ENCODE data around the gene OR13D1. TPM values are rescaled to one million over a fixed set of nuclear protein-coding genes. Genes with fewer than 3 reads are reported as not detected.

OR13D1 gene, protein sequence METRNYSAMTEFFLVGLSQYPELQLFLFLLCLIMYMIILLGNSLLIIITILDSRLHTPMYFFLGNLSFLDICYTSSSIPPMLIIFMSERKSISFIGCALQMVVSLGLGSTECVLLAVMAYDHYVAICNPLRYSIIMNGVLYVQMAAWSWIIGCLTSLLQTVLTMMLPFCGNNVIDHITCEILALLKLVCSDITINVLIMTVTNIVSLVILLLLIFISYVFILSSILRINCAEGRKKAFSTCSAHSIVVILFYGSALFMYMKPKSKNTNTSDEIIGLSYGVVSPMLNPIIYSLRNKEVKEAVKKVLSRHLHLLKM
- polyA plus RNA-seq (not detected in 2 replicates), polyA minus RNA-seq (not detected in 2 replicates)

DNA sequence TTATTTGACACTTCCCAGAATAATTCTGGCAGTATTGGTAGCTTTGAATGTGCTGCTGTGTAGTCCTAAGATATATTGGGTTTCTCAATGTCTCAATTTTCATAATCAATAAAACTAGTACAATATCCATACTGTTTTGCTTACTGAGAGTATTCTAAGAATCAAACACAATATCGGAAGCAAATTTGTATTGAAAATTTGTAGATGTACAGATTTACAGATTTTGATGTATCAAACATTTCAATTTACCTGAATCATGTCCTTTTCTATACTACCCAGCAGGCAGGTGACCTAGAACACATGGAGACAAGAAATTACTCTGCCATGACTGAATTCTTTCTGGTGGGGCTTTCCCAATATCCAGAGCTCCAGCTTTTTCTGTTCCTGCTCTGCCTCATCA is at the start of gene OR13D1:
Gene OR13D1, plus strand, starts transcription at position 301 of the 400 bp plus-strand sequence. Its CDS starts 0 bp downstream, at position 301.
- H3K36me3 ChIP-seq (ENCODE audit: insufficient read depth, low read length), result no peaks in the 10 kb centered on the region
- no peak within 1 kb of the TSS for H2AFZ ChIP-seq (ENCODE audit: low read depth, low read length)
- H3K9ac ChIP-seq (ENCODE audit: low read length), result no peak within 1 kb of the TSS
- no peak within 1 kb of the TSS for H3K27ac ChIP-seq (ENCODE audit: low read length)
- no peak for TF ChIP-seq RAD21 (conservative IDR thresholded peaks at IDR 0.05)
- TF ChIP-seq, protein P1, sequence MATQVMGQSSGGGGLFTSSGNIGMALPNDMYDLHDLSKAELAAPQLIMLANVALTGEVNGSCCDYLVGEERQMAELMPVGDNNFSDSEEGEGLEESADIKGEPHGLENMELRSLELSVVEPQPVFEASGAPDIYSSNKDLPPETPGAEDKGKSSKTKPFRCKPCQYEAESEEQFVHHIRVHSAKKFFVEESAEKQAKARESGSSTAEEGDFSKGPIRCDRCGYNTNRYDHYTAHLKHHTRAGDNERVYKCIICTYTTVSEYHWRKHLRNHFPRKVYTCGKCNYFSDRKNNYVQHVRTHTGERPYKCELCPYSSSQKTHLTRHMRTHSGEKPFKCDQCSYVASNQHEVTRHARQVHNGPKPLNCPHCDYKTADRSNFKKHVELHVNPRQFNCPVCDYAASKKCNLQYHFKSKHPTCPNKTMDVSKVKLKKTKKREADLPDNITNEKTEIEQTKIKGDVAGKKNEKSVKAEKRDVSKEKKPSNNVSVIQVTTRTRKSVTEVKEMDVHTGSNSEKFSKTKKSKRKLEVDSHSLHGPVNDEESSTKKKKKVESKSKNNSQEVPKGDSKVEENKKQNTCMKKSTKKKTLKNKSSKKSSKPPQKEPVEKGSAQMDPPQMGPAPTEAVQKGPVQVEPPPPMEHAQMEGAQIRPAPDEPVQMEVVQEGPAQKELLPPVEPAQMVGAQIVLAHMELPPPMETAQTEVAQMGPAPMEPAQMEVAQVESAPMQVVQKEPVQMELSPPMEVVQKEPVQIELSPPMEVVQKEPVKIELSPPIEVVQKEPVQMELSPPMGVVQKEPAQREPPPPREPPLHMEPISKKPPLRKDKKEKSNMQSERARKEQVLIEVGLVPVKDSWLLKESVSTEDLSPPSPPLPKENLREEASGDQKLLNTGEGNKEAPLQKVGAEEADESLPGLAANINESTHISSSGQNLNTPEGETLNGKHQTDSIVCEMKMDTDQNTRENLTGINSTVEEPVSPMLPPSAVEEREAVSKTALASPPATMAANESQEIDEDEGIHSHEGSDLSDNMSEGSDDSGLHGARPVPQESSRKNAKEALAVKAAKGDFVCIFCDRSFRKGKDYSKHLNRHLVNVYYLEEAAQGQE (IDR thresholded peaks at IDR 0.05; ENCODE audit: borderline replicate concordance), result no peak
- no peak for TF ChIP-seq MXI1 (conservative IDR thresholded peaks at IDR 0.05; ENCODE audit: poor library complexity, severe bottlenecking)
- TF ChIP-seq, protein P2, sequence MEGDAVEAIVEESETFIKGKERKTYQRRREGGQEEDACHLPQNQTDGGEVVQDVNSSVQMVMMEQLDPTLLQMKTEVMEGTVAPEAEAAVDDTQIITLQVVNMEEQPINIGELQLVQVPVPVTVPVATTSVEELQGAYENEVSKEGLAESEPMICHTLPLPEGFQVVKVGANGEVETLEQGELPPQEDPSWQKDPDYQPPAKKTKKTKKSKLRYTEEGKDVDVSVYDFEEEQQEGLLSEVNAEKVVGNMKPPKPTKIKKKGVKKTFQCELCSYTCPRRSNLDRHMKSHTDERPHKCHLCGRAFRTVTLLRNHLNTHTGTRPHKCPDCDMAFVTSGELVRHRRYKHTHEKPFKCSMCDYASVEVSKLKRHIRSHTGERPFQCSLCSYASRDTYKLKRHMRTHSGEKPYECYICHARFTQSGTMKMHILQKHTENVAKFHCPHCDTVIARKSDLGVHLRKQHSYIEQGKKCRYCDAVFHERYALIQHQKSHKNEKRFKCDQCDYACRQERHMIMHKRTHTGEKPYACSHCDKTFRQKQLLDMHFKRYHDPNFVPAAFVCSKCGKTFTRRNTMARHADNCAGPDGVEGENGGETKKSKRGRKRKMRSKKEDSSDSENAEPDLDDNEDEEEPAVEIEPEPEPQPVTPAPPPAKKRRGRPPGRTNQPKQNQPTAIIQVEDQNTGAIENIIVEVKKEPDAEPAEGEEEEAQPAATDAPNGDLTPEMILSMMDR (IDR thresholded peaks at IDR 0.05; ENCODE audit: poor library complexity, severe bottlenecking), result no peak
- no peak for TF ChIP-seq POLR2AphosphoS5 (IDR thresholded peaks at IDR 0.05)
- TF ChIP-seq EZH2 (IDR thresholded peaks at IDR 0.05; ENCODE audit: borderline replicate concordance, insufficient read depth, low read length, poor library complexity, severe bottlenecking), result no peak
- no peak for TF ChIP-seq SMC3 (conservative IDR thresholded peaks at IDR 0.05; ENCODE audit: poor library complexity)
- TF ChIP-seq TAF1 (IDR thresholded peaks at IDR 0.05; ENCODE audit: low read depth), result no peak
- TF ChIP-seq EP300 (conservative IDR thresholded peaks at IDR 0.05; ENCODE audit: poor library complexity, severe bottlenecking), result no peak
- no peaks in the 10 kb centered on the region for H3K9me3 ChIP-seq (ENCODE audit: low read length)
- no peaks in the 10 kb centered on the region for H3F3A ChIP-seq (ENCODE audit: insufficient read depth, low read length, poor library complexity, severe bottlenecking)
- no peaks in the 10 kb centered on the region for H3K27me3 ChIP-seq (ENCODE audit: insufficient read depth, low read depth, low read length)
- no peaks in the 10 kb centered on the region for H3K79me2 ChIP-seq (replicated peaks; ENCODE audit: insufficient read depth, low read length)
- no peaks in the 10 kb centered on the region for H4K20me1 ChIP-seq (ENCODE audit: insufficient read depth)
- H3K4me2 ChIP-seq (ENCODE audit: low read length), result no peak within 1 kb of the TSS
- no peaks in the 10 kb centered on the region for H3K9me2 ChIP-seq (ENCODE audit: insufficient read depth, low read length)
- H3K4me3 ChIP-seq (ENCODE audit: low read length), result no peak within 1 kb of the TSS

DNA sequence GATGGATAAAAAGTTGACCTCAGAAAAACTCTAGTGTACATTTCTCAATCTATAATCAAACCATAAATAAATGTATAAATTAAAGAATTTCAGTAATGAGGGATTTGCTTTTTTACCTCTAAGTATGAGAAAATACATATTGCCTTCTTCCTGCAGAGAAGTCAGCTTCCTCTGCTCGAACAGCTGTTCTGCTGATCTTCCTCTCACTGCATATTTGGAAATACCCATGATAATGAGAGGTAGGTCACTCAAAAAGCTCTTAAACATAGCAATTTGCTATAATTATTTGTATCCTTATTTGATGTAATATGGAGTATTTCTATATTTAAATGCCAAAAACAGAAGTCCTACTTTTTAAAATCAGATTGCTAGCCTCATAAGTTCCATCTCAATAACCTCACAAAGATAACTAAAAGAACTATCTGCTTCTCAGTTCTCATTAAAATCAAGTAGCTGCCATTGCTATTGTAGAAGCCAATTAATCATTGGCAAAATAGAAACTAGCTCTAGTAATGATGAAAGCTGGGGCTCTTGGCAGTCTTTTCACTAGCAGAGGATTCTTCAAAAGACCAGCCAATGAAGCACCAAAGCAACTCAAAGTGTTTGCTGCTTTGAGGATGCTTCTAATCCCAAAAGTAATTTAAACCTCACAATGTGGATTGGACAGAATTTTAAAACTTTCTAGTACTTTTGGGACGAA is 35.7 kb upstream of the OR13D1 start:
- Histone ChIP-seq H3K4me3 (ENCODE audit: low read length) (no peak overlapping the region), H4K20me1 (ENCODE audit: insufficient read depth) (no peaks in the 10 kb centered on the region), H3K9me3 (ENCODE audit: low read length) (no peaks in the 10 kb centered on the region), H3K9ac (ENCODE audit: low read length) (no peak overlapping the region), H3K4me2 (ENCODE audit: low read length) (no peak overlapping the region), H2AFZ (ENCODE audit: low read depth, low read length) (no peak overlapping the region), H3F3A (ENCODE audit: insufficient read depth, low read length, poor library complexity, severe bottlenecking) (no peaks in the 10 kb centered on the region), H3K79me2 (replicated peaks; ENCODE audit: insufficient read depth, low read length) (no peaks in the 10 kb centered on the region), H3K36me3 (ENCODE audit: insufficient read depth, low read length) (no peaks in the 10 kb centered on the region), H3K27ac (ENCODE audit: low read length) (no peak overlapping the region), H3K9me2 (ENCODE audit: insufficient read depth, low read length) (no peaks in the 10 kb centered on the region), H3K27me3 (ENCODE audit: insufficient read depth, low read depth, low read length) (no peaks in the 10 kb centered on the region)
- TF ChIP-seq TAF1 (IDR thresholded peaks at IDR 0.05; ENCODE audit: low read depth) (no peak), SMC3 (conservative IDR thresholded peaks at IDR 0.05; ENCODE audit: poor library complexity) (no peak), RAD21 (conservative IDR thresholded peaks at IDR 0.05) (no peak), POLR2AphosphoS5 (IDR thresholded peaks at IDR 0.05) (no peak), MXI1 (conservative IDR thresholded peaks at IDR 0.05; ENCODE audit: poor library complexity, severe bottlenecking) (no peak), EP300 (conservative IDR thresholded peaks at IDR 0.05; ENCODE audit: poor library complexity, severe bottlenecking) (no peak), EZH2 (IDR thresholded peaks at IDR 0.05; ENCODE audit: borderline replicate concordance, insufficient read depth, low read length, poor library complexity, severe bottlenecking) (no peak)
- TF ChIP-seq, protein P1 (IDR thresholded peaks at IDR 0.05; ENCODE audit: borderline replicate concordance), result no peak
- TF ChIP-seq, protein P2 (IDR thresholded peaks at IDR 0.05; ENCODE audit: poor library complexity, severe bottlenecking), result no peak

All from neural cell (in vitro differentiated cells).